CD4-positive, CD25-positive, alpha-beta regulatory T cell (primary cell): ENCODE measurements around the gene XYLT1. TPM values are rescaled to one million over a fixed set of nuclear protein-coding genes. Genes with fewer than 3 reads are reported as not detected.

ENCODE experiments used
- ATAC-seq, 2 donors: fragments of 150-1000 bp; cut with Tn5 transposase; one replicate each; pipeline ENCODE4 v1.10.0; 2021; ENCODE audit warnings: low read depth in 2 of 2, moderate number of reproducible peaks in 2 of 2, moderate library complexity in 1 of 2
- DNase-seq, 3 donors: peaks; one replicate each; pipeline versions ENCODE4 v3.0.0 to v3.0.0-alpha.2; 2012 to 2022; ENCODE audit warnings: mixed read lengths in 1 of 3
- H3K27ac ChIP-seq: one replicate; pipeline ENCODE4 v1.7.0; 2013; ENCODE audit warnings: mild to moderate bottlenecking, low read length; ENCODE audit not compliant: insufficient read depth, poor library complexity, severe bottlenecking
- H3K27me3 ChIP-seq: one replicate; pipeline ENCODE4 v1.7.0; 2013; ENCODE audit warnings: low read length; ENCODE audit not compliant: control insufficient read depth, insufficient read depth
- H3K36me3 ChIP-seq: one replicate; pipeline ENCODE4 v1.7.0; 2013; ENCODE audit warnings: mild to moderate bottlenecking, low read length, moderate library complexity; ENCODE audit not compliant: control insufficient read depth, insufficient read depth
- H3K4me1 ChIP-seq: 2 replicates; pipeline ENCODE4 v1.7.0; 2013; ENCODE audit warnings: mild to moderate bottlenecking, low read length; ENCODE audit not compliant: insufficient read depth, control insufficient read depth, poor library complexity, severe bottlenecking
- H3K4me3 ChIP-seq: one replicate; pipeline ENCODE4 v1.7.0; 2013; ENCODE audit warnings: low read depth, mild to moderate bottlenecking, low read length, moderate library complexity
- H3K9me3 ChIP-seq, 2 experiments: 1 replicate in 1 of 2; 2 replicates in 1 of 2; pipeline ENCODE4 v1.7.0; 2013; ENCODE audit warnings: low read length in 2 of 2, mild to moderate bottlenecking in 1 of 2, moderate library complexity in 1 of 2; ENCODE audit not compliant: control insufficient read depth in 2 of 2
- H3K27ac Mint-ChIP-seq, 3 donors: one replicate each; pipeline ENCODE4 v1.8.0; 2020 to 2022; ENCODE audit warnings: mild to moderate bottlenecking in 3 of 3, mixed read lengths in 3 of 3, moderate library complexity in 2 of 3
- H3K27me3 Mint-ChIP-seq: one replicate; pipeline ENCODE4 v1.8.0; 2022; ENCODE audit warnings: mild to moderate bottlenecking, mixed read lengths
- H3K36me3 Mint-ChIP-seq: one replicate; pipeline ENCODE4 v1.8.0; 2020; ENCODE audit warnings: mixed read lengths
- H3K4me1 Mint-ChIP-seq, 4 donors: one replicate each; pipeline ENCODE4 v1.8.0; 2020 to 2022; ENCODE audit warnings: mixed read lengths in 4 of 4, mild to moderate bottlenecking in 1 of 4
- H3K4me3 Mint-ChIP-seq, 4 donors: one replicate each; pipeline ENCODE4 v1.8.0; 2020 to 2022; ENCODE audit warnings: mild to moderate bottlenecking in 4 of 4, mixed read lengths in 4 of 4, moderate library complexity in 3 of 4
- H3K9me3 Mint-ChIP-seq, 7 donors: one replicate each; pipeline ENCODE4 v1.8.0; 2020 to 2022; ENCODE audit warnings: mixed read lengths in 7 of 7, mild to moderate bottlenecking in 3 of 7, moderate library complexity in 2 of 7
- polyA plus RNA-seq, 4 donors: library from polyadenylated mRNA; unstranded; fragments of 300-500 nt; fragmentation: Illumina TruSeq; gene quantifications; one replicate each; pipeline ENCODE4 v1.2.3, GENCODE V29; 2021
- total RNA-seq: library from RNA; stranded (reverse); gene quantifications from one replicate; pipeline ENCODE4 v1.2.3, GENCODE V29; 2022

XYLT1 gene
- total and polyA plus RNA-seq, 5 donors from 2014 or later: 0.68 to 26.3 (median 3.1) TPM

DNA sequence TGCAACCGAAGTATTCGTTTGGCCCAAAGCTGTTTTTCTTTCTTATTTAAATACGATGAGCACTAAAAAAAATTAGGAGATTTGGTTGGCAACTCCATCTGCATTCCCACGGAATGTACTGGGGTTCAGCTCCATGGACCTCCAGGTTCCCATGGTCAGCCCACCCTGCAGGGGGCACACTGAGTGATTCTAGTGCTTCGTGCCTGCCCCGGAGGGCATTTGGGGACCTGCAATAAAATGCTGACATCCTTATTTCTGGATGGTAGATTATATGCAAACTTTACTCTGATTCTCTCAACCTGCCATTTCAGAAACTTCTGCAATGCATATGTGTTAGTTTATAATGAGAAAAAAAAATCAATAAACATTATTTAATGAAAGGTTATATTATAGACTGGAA, 339.4 kb downstream of the XYLT1 start:
- no peak overlapping the region for H3K4me3 ChIP-seq
- peaks cover 56% of the 10 kb centered on the region for H3K36me3 ChIP-seq
- no peaks in the 10 kb centered on the region for H3K4me1 ChIP-seq
- no peak for ATAC-seq
- H3K27me3 ChIP-seq: no peaks in the 10 kb centered on the region
- Mint-ChIP-seq H3K4me1 (peaks cover 3 to 13% (median 9%) of the 10 kb centered on the region in 4 donors), H3K4me3 (no peak overlapping the region), H3K27me3 (no peaks in the 10 kb centered on the region), H3K27ac (no peak overlapping the region), H3K36me3 (peaks cover 80% of the 10 kb centered on the region), H3K9me3 (peaks cover 0 to 1% (median 0%) of the 10 kb centered on the region in 7 donors)
- DNase-seq: no peak
- H3K27ac ChIP-seq: no peak overlapping the region
- no peaks in the 10 kb centered on the region for H3K9me3 ChIP-seq

DNA sequence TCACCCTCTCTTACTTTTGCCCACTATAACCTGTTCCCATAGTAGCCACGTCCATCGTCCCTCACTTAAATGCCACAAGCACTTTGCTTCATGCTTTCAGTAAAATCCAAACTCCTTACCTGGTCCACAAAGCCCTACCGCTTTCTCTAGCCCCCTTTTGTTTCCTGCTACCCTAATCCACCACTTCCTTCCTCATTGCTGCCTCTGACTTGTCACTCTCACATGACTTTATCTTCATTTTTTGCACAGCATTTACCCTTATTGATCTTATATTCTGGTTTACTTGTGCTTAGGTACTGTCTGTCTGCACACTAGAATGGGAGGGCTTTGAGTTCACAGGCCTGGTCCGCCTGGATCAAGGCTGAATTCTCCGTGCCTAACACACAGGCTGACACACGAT, 340.0 kb downstream of the XYLT1 start:
- Mint-ChIP-seq H3K4me1 (peaks cover 3 to 13% (median 9%) of the 10 kb centered on the region in 4 donors), H3K36me3 (peaks cover 80% of the 10 kb centered on the region), H3K9me3 (peaks cover 0 to 1% (median 0%) of the 10 kb centered on the region in 7 donors), H3K4me3 (no peak overlapping the region), H3K27me3 (no peaks in the 10 kb centered on the region), H3K27ac (peak overlapping the region in 2 of 3 donors; percentile 42 to 79)
- Histone ChIP-seq H3K4me3 (no peak overlapping the region), H3K27me3 (no peaks in the 10 kb centered on the region), H3K9me3 (no peaks in the 10 kb centered on the region), H3K4me1 (no peaks in the 10 kb centered on the region), H3K36me3 (peaks cover 58% of the 10 kb centered on the region), H3K27ac (no peak overlapping the region)
- DNase-seq (no peak), ATAC-seq (no peak)

GRCh38 chr16:17129971-17130370, 340.8 kb downstream of the XYLT1 start:
- no peak overlapping the region for H3K4me3 Mint-ChIP-seq
- peaks cover 0 to 3% (median 0%) of the 10 kb centered on the region in 7 donors for H3K9me3 Mint-ChIP-seq
- DNase-seq (no peak), ATAC-seq (no peak)
- Histone ChIP-seq H3K4me3 (no peak overlapping the region), H3K27ac (no peak overlapping the region), H3K9me3 (no peaks in the 10 kb centered on the region), H3K36me3 (peaks cover 56% of the 10 kb centered on the region), H3K4me1 (no peaks in the 10 kb centered on the region), H3K27me3 (no peaks in the 10 kb centered on the region)
- H3K36me3 Mint-ChIP-seq: peaks cover 80% of the 10 kb centered on the region
- no peaks in the 10 kb centered on the region for H3K27me3 Mint-ChIP-seq
- peak overlapping the region in 1 of 3 donors; percentile 79 for H3K27ac Mint-ChIP-seq
- H3K4me1 Mint-ChIP-seq: peaks cover 3 to 13% (median 9%) of the 10 kb centered on the region in 4 donors

DNA sequence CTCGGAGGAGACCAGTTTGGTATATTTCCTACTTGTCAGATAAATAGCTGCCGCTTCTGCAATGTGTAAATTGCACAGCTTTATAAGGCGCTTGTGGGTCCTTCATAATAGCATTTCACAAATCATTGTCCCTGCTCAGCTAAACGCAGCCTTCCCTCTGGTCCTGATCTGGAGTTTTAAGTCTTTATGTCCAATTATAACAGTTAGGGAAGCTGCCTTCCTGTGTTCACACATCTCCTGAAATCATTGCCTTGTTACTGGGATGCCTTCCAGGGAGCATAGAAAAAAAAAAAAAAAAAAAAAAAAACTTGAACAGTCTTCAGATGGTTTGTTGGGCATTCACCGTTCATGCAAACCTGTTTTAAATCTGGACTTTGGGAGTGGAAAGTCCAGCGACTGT, 342.0 kb downstream of the XYLT1 start:
- Mint-ChIP-seq H3K4me1 (peaks cover 3 to 13% (median 8%) of the 10 kb centered on the region in 4 donors), H3K4me3 (no peak overlapping the region), H3K9me3 (peaks cover 0 to 9% (median 1%) of the 10 kb centered on the region in 7 donors), H3K27ac (no peak overlapping the region), H3K27me3 (no peaks in the 10 kb centered on the region), H3K36me3 (peaks cover 79% of the 10 kb centered on the region)
- Histone ChIP-seq H3K4me1 (no peaks in the 10 kb centered on the region), H3K36me3 (peaks cover 51% of the 10 kb centered on the region), H3K27ac (no peak overlapping the region), H3K4me3 (no peak overlapping the region), H3K9me3 (peaks cover 0 to 1% of the 10 kb centered on the region in 2 experiments), H3K27me3 (no peaks in the 10 kb centered on the region)
- ATAC-seq (no peak), DNase-seq (no peak)

GRCh38 chr16:17126156-17126555, 344.6 kb downstream of the XYLT1 start:
- H3K36me3 ChIP-seq: peaks cover 43% of the 10 kb centered on the region
- H3K4me1 Mint-ChIP-seq: peaks cover 3 to 6% (median 5%) of the 10 kb centered on the region in 4 donors
- H3K27me3 Mint-ChIP-seq: no peaks in the 10 kb centered on the region
- H3K9me3 Mint-ChIP-seq: peaks cover 0 to 15% (median 1%) of the 10 kb centered on the region in 7 donors
- no peaks in the 10 kb centered on the region for H3K4me1 ChIP-seq
- H3K9me3 ChIP-seq: peaks cover 0 to 1% of the 10 kb centered on the region in 2 experiments
- no peak overlapping the region for H3K27ac ChIP-seq
- H3K4me3 ChIP-seq: no peak overlapping the region
- H3K4me3 Mint-ChIP-seq: no peak overlapping the region
- H3K27ac Mint-ChIP-seq: no peak overlapping the region
- no peaks in the 10 kb centered on the region for H3K27me3 ChIP-seq
- peaks cover 78% of the 10 kb centered on the region for H3K36me3 Mint-ChIP-seq
- ATAC-seq (no peak), DNase-seq (no peak)

- ATAC-seq (no peak), DNase-seq (no peak)
- H3K36me3 ChIP-seq: peaks cover 43% of the 10 kb centered on the region
- Mint-ChIP-seq H3K27me3 (no peaks in the 10 kb centered on the region), H3K27ac (peak overlapping the region in 1 of 3 donors; percentile 60), H3K4me3 (no peak overlapping the region), H3K4me1 (peaks cover 1 to 4% (median 3%) of the 10 kb centered on the region in 4 donors), H3K9me3 (peaks cover 0 to 15% (median 1%) of the 10 kb centered on the region in 7 donors), H3K36me3 (peaks cover 75% of the 10 kb centered on the region)
- H3K27me3 ChIP-seq: no peaks in the 10 kb centered on the region
- no peaks in the 10 kb centered on the region for H3K4me1 ChIP-seq
- H3K4me3 ChIP-seq: no peak overlapping the region
- peaks cover 0 to 1% of the 10 kb centered on the region in 2 experiments for H3K9me3 ChIP-seq
- H3K27ac ChIP-seq: no peak overlapping the region
Observed at GRCh38 chr16:17125671-17126070, 345.1 kb downstream of the XYLT1 start.

DNA sequence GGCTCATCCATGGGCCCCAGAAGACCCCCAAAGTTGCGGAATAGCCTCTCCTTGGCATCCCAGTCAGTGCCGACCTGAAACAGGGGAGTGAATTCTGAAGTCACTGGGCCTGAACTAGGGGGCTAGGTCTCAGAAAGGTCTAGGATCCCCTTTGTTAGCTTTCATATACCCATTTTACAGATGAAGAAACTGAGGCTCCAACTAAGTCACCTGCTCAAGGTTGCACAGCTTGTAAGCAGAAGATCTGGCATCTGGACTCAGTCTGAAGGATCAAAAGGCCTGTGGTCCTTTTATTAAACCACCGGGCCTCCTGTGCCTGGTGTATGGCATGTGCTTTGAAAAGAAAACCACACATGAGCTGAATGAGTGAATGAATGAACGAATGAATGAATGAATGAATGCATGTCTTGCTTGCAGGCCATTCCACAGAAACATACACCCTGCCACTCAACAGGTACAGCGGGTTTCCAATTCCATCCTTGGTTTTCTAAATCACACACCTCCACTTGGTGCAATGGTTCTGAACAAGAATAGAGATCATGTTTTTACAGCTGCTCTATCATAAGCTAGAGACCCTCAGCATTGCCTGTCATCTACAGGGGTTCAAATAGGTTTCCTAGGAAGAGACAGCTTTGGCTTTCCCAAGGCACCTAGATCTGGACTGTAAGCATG, 352.7 kb downstream of the XYLT1 start:
- Mint-ChIP-seq H3K27ac (no peak overlapping the region), H3K4me1 (peaks cover 0 to 4% (median 2%) of the 10 kb centered on the region in 4 donors), H3K27me3 (no peaks in the 10 kb centered on the region), H3K36me3 (peaks cover 36% of the 10 kb centered on the region), H3K4me3 (no peak overlapping the region), H3K9me3 (peaks cover 0 to 2% (median 0%) of the 10 kb centered on the region in 7 donors)
- Histone ChIP-seq H3K4me1 (no peaks in the 10 kb centered on the region), H3K36me3 (peaks cover 12% of the 10 kb centered on the region), H3K27me3 (no peaks in the 10 kb centered on the region), H3K9me3 (no peaks in the 10 kb centered on the region), H3K27ac (no peak overlapping the region), H3K4me3 (no peak overlapping the region)
- no peak for DNase-seq
- no peak for ATAC-seq
